ENCODE data around the gene TBC1D10B. TPM values are rescaled to one million over a fixed set of nuclear protein-coding genes. Genes with fewer than 3 reads are reported as not detected.

Gene TBC1D10B
- total RNA-seq, 6 experiments from 2014 or later, result 7.9 to 12.3 (median 10.6) TPM

GRCh38 chr16:30357085-30357714 lies 13.1 kb downstream of the TBC1D10B start:
- peaks cover 0 to 19% (median 6%) of the 10 kb centered on the region in 4 donors for H3K36me3 ChIP-seq
- H3K4me1 ChIP-seq, result peaks cover 0 to 34% (median 15%) of the 10 kb centered on the region in 4 donors
- TF ChIP-seq CTCF (IDR thresholded peaks at IDR 0.05), result no peak
- TF ChIP-seq POLR2A (IDR thresholded peaks at IDR 0.05), result no peak
- DNase-seq (peak in 1 of 3 donors; percentile 40), ATAC-seq (no peak)
- no peaks in the 10 kb centered on the region for H3K27me3 ChIP-seq
- no peaks in the 10 kb centered on the region for H3K9me3 ChIP-seq
- no peak overlapping the region for H3K27ac ChIP-seq
- intact Hi-C loops (cut with DNase I), result no loop called here
- WGBS (ENCODE audit: insufficient coverage, low coverage, low lambda C conversion rate, missing lambda C conversion rate), result 43% methylated on average over 3 of the region's 5 CpGs
- H3K4me3 ChIP-seq, result no peak overlapping the region

GRCh38 chr16:30356401-30357084 lies 13.8 kb downstream of the TBC1D10B start:
- peak in 2 of 4 donors; percentile 1 to 4 for ATAC-seq
- no peaks in the 10 kb centered on the region for H3K27me3 ChIP-seq
- peaks cover 0 to 15% (median 6%) of the 10 kb centered on the region in 4 donors for H3K36me3 ChIP-seq
- peak overlapping the region in 2 of 3 donors; percentile 90 to 95 for H3K27ac ChIP-seq
- DNase-seq, result peak; percentile 49 to 78 (median 68)
- peak overlapping the region in 1 of 3 donors; percentile 79 for H3K4me3 ChIP-seq
- TF ChIP-seq POLR2A (IDR thresholded peaks at IDR 0.05) (no peak), CTCF (IDR thresholded peaks at IDR 0.05) (no peak)
- peaks cover 0 to 40% (median 18%) of the 10 kb centered on the region in 4 donors for H3K4me1 ChIP-seq
- intact Hi-C loops (cut with DNase I), result no loop called here
- no peaks in the 10 kb centered on the region for H3K9me3 ChIP-seq
- WGBS (ENCODE audit: insufficient coverage, low coverage, low lambda C conversion rate, missing lambda C conversion rate), result 59% methylated on average over 6 of the region's 12 CpGs

GRCh38 chr16:30355954-30356308 lies 14.4 kb downstream of the TBC1D10B start:
- Histone ChIP-seq H3K27me3 (no peaks in the 10 kb centered on the region), H3K9me3 (no peaks in the 10 kb centered on the region), H3K4me1 (peaks cover 0 to 43% (median 19%) of the 10 kb centered on the region in 4 donors), H3K27ac (peak overlapping the region; percentile 90 to 97 (median 95)), H3K36me3 (peaks cover 0 to 19% (median 6%) of the 10 kb centered on the region in 4 donors), H3K4me3 (peak overlapping the region; percentile 79 to 95 (median 84))
- no peak for TF ChIP-seq POLR2A (IDR thresholded peaks at IDR 0.05)
- no peak for TF ChIP-seq CTCF (IDR thresholded peaks at IDR 0.05)
- DNase-seq (peak in 1 of 3 donors; percentile 26), ATAC-seq (no peak)
- intact Hi-C loops (cut with DNase I), result no loop called here
- WGBS (ENCODE audit: insufficient coverage, low coverage, low lambda C conversion rate, missing lambda C conversion rate), result no CpG with 5 or more reads among the region's 7 CpGs

GRCh38 chr16:30355144-30355953 lies 14.9 kb downstream of the TBC1D10B start, which contains the start of gene CD2BP2:
TSS of gene CD2BP2 (minus strand) at chr16:30355308. CDS start at chr16:30354681, 627 bp downstream.
- Histone ChIP-seq H3K27ac (peak within 1 kb of the TSS; percentile 90 to 97 (median 95)), H3K36me3 (peaks cover 0 to 19% (median 6%) of the 10 kb centered on the region in 4 donors), H3K4me3 (peak within 1 kb of the TSS; percentile 79 to 95 (median 84)), H3K27me3 (no peaks in the 10 kb centered on the region), H3K4me1 (peaks cover 0 to 43% (median 19%) of the 10 kb centered on the region in 4 donors), H3K9me3 (no peaks in the 10 kb centered on the region)
- TF ChIP-seq CTCF (IDR thresholded peaks at IDR 0.05) (no peak), POLR2A (IDR thresholded peaks at IDR 0.05) (peak; percentile 60)
- under 1% methylated on average over 30 of the region's 45 CpGs for WGBS (ENCODE audit: insufficient coverage, low coverage, low lambda C conversion rate, missing lambda C conversion rate)
- ATAC-seq (peak; percentile 83 to 89 (median 85)), DNase-seq (peak; percentile 96 to 98 (median 97))
- intact Hi-C loops (cut with DNase I), result no loop called here

Data from right lobe of liver (tissue), 6 donors.